ENCODE data around the gene CYTL1.

GRCh38 chr4:4985844-4986243, 33.4 kb downstream of the CYTL1 start:
- no peak for TF ChIP-seq MXI1 (IDR thresholded peaks at IDR 0.05; ENCODE audit: borderline replicate concordance, low read depth, low read length)
- 0 out of 2 replicates have a peak, but pooled peaks have one; percentile 16 for TF ChIP-seq CTCF (conservative IDR thresholded peaks at IDR 0.05; ENCODE audit: low read depth, low read length)
- TF ChIP-seq POLR2A (IDR thresholded peaks at IDR 0.05; ENCODE audit: low read depth, low read length): no peak
- no peak for TF ChIP-seq MAFK (IDR thresholded peaks at IDR 0.05; ENCODE audit: low read depth, low read length)
- TF ChIP-seq RCOR1 (IDR thresholded peaks at IDR 0.05; ENCODE audit: insufficient replicate concordance, low read length): no peak
- peak; percentile 17; the same call in 1 of the 2 replicates for TF ChIP-seq RAD21 (IDR thresholded peaks at IDR 0.05; ENCODE audit: low read length)
- no peak for TF ChIP-seq NFE2L2 (IDR thresholded peaks at IDR 0.05; ENCODE audit: low read depth, low read length)
- no peak for TF ChIP-seq FOS (IDR thresholded peaks at IDR 0.05; ENCODE audit: low read depth, low read length)
- TF ChIP-seq MAZ (IDR thresholded peaks at IDR 0.05; ENCODE audit: borderline replicate concordance, low read depth, low read length): no peak
- TF ChIP-seq RFX5 (IDR thresholded peaks at IDR 0.05; ENCODE audit: low read depth, low read length): no peak
- no peak for TF ChIP-seq SMC3 (IDR thresholded peaks at IDR 0.05; ENCODE audit: low read depth, low read length)
- TF ChIP-seq BHLHE40 (IDR thresholded peaks at IDR 0.05; ENCODE audit: low read depth, low read length): no peak
